MM.1S (cell line): ENCODE results near the gene OSBPL10.

ENCODE experiments used
- DNase-seq: peaks from one replicate; pipeline ENCODE4 v3.0.0-alpha.2; 2015
- H2AFZ ChIP-seq: fragments of 300-600 bp; sonication (generic); 2 replicates; pipeline ENCODE4 v1.6.0; 2016; ENCODE audit warnings: antibody characterized with exemption, low read length
- H3F3A ChIP-seq: fragments of 300-600 bp; sonication (generic); 2 replicates; pipeline ENCODE4 v1.6.1; 2016; ENCODE audit warnings: mild to moderate bottlenecking, antibody characterized with exemption, low read length, moderate library complexity, mixed read lengths; ENCODE audit not compliant: insufficient read depth
- H3K27ac ChIP-seq: fragments of 300-600 bp; sonication (generic); 2 replicates; pipeline ENCODE4 v1.5.1; 2016; ENCODE audit warnings: mild to moderate bottlenecking, low read length
- H3K27me3 ChIP-seq: fragments of 300-600 bp; sonication (generic); replicated peaks from 2 replicates; pipeline ENCODE4 v1.6.0; 2016; ENCODE audit warnings: low read length; ENCODE audit not compliant: insufficient read depth
- H3K36me3 ChIP-seq: fragments of 300-600 bp; sonication (generic); replicated peaks from 2 replicates; pipeline ENCODE4 v1.6.1; 2016; ENCODE audit warnings: mild to moderate bottlenecking, low read length, mixed read lengths; ENCODE audit not compliant: insufficient read depth
- H3K4me1 ChIP-seq: fragments of 300-600 bp; sonication (generic); 2 replicates; pipeline ENCODE4 v1.6.1; 2016; ENCODE audit warnings: low read length, mixed read lengths
- H3K4me2 ChIP-seq: fragments of 300-600 bp; sonication (generic); 2 replicates; pipeline ENCODE4 v1.6.0; 2016; ENCODE audit warnings: low read depth, low read length
- H3K4me3 ChIP-seq: fragments of 300-600 bp; sonication (generic); 2 replicates; pipeline ENCODE4 v1.5.1; 2016; ENCODE audit warnings: low read length, mixed read lengths
- H3K79me2 ChIP-seq: fragments of 300-600 bp; sonication (generic); 2 replicates; pipeline ENCODE4 v1.6.1; 2016; ENCODE audit warnings: mixed run types, low read length, mixed read lengths
- H3K9ac ChIP-seq: fragments of 300-600 bp; sonication (generic); 2 replicates; pipeline ENCODE4 v1.6.1; 2016; ENCODE audit warnings: low read length, mixed read lengths
- H3K9me2 ChIP-seq: fragments of 300-600 bp; sonication (generic); replicated peaks from 2 replicates; pipeline ENCODE4 v1.6.1; 2016; ENCODE audit warnings: mild to moderate bottlenecking, low read length, mixed read lengths; ENCODE audit not compliant: insufficient read depth
- H3K9me3 ChIP-seq: fragments of 300-600 bp; sonication (generic); replicated peaks from 2 replicates; pipeline ENCODE4 v1.6.1; 2016; ENCODE audit warnings: mild to moderate bottlenecking, low read length, mixed read lengths; ENCODE audit not compliant: insufficient read depth
- H4K20me1 ChIP-seq: fragments of 300-600 bp; sonication (generic); 2 replicates; pipeline ENCODE4 v1.6.1; 2016; ENCODE audit warnings: mild to moderate bottlenecking, low read length, moderate library complexity, mixed read lengths; ENCODE audit not compliant: insufficient read depth
- CTCF ChIP-seq: fragments of 300-600 bp; sonication (generic); IDR thresholded peaks from 2 replicates; pipeline ENCODE4 v1.5.1; 2016; ENCODE audit warnings: antibody characterized with exemption, low read length, mixed read lengths
- EZH2 ChIP-seq: fragments of 300-600 bp; sonication (generic); optimal IDR thresholded peaks from 2 replicates; pipeline ENCODE3; 2017; ENCODE audit warnings: low read depth, mild to moderate bottlenecking, antibody characterized with exemption, low read length, mixed read lengths
- EZH2phosphoT487 ChIP-seq: fragments of 300-600 bp; sonication (generic); IDR thresholded peaks from 2 replicates; pipeline ENCODE4 v1.6.1; 2018; ENCODE audit warnings: antibody characterized with exemption, low read length

OSBPL10 gene

DNA sequence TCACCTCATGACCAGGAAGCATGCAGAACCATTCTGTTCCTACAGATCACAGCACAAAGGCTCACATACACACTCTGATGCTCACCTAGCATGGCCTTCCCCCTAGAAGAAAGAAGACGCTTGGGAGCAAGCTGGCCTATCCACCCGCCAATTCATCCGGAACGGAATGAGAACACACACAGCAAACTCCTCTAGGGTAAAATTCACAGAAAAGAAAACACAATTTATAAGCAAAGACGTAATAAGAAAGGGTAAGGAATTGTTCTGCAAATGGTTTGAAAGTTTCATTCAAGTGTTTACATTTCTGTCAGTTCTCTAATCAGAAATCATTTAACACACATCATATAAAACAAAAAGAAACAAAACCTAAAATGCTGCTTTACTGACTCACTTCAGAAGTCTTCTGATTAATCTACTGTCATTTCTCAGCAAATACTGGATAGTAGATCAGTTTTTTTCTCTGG, 218.1 kb downstream of the OSBPL10 start:
- Histone ChIP-seq H3K9me3 (no peaks in the 10 kb centered on the region), H3K4me1 (no peaks in the 10 kb centered on the region), H3K9ac (no peak overlapping the region), H2AFZ (no peak overlapping the region), H3F3A (no peaks in the 10 kb centered on the region), H3K79me2 (no peaks in the 10 kb centered on the region), H3K27ac (no peak overlapping the region), H4K20me1 (no peaks in the 10 kb centered on the region), H3K4me3 (no peak overlapping the region), H3K27me3 (no peaks in the 10 kb centered on the region), H3K36me3 (no peaks in the 10 kb centered on the region), H3K9me2 (no peaks in the 10 kb centered on the region), H3K4me2 (no peak overlapping the region)
- no peak for DNase-seq
- TF ChIP-seq EZH2 (no peak), CTCF (no peak), EZH2phosphoT487 (no peak)

DNA sequence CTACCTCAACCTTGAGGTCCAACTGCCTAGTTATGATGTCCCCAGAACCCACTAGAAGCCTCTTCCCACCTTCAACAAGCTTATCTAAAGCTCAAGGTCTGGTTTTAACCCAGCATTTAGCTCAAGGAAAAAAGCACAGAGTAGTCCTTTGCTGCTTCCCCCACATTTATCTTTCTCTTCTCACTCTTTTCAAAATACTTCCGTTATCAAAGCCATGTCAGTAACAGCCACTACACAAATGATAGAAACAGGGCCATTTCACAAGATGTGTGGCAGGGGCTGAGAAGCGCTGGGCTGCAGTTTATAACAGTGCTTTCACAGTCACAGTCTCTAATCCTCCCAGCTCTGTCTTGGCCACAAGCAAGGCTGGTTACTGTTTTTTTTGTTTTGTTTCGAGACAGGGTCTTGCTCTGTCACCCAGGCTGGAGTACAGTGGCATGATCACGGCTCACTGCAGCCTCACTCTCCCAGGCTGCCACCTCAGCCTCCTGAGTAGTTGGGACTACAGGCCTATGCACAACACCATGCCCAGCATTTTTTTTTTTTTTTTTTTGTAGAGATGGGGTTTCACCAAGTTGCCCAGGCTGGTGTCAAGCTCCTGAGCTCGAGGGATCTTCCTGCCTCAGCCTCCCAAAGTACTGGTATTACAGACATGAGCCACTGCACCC, 218.8 kb downstream of the OSBPL10 start:
- Histone ChIP-seq H3K27ac (no peak overlapping the region), H3K4me3 (no peak overlapping the region), H3K79me2 (no peaks in the 10 kb centered on the region), H3K9ac (no peak overlapping the region), H3K4me1 (no peaks in the 10 kb centered on the region), H3K9me3 (no peaks in the 10 kb centered on the region), H4K20me1 (no peaks in the 10 kb centered on the region), H3K4me2 (no peak overlapping the region), H2AFZ (no peak overlapping the region), H3K27me3 (no peaks in the 10 kb centered on the region), H3K9me2 (no peaks in the 10 kb centered on the region), H3F3A (no peaks in the 10 kb centered on the region), H3K36me3 (no peaks in the 10 kb centered on the region)
- DNase-seq = no peak
- TF ChIP-seq CTCF (no peak), EZH2 (no peak), EZH2phosphoT487 (no peak)

GRCh38 chr3:31760654-31761053, 220.4 kb downstream of the OSBPL10 start:
- Histone ChIP-seq H3K27me3 (no peaks in the 10 kb centered on the region), H3K79me2 (no peaks in the 10 kb centered on the region), H4K20me1 (no peaks in the 10 kb centered on the region), H3F3A (no peaks in the 10 kb centered on the region), H3K4me2 (no peak overlapping the region), H3K27ac (no peak overlapping the region), H3K9me3 (no peaks in the 10 kb centered on the region), H3K4me1 (peaks cover 5% of the 10 kb centered on the region; the same call in 1 of the 2 replicates), H3K9me2 (no peaks in the 10 kb centered on the region), H3K36me3 (no peaks in the 10 kb centered on the region), H3K9ac (no peak overlapping the region), H3K4me3 (no peak overlapping the region), H2AFZ (no peak overlapping the region)
- TF ChIP-seq EZH2phosphoT487 (no peak), CTCF (no peak), EZH2 (no peak)
- DNase-seq = no peak
